ENCODE data around the gene TRPM3. TPM values are rescaled to one million over a fixed set of nuclear protein-coding genes. Genes with fewer than 3 reads are reported as not detected.
"Not testable (repeated sequence)": the region's sequence is repeated elsewhere in the genome, so short reads cannot be mapped to it uniquely, and the experiment has no call there.

TRPM3 gene
- total and polyA plus RNA-seq, 4 experiments from 2014 or later: not detected

DNA sequence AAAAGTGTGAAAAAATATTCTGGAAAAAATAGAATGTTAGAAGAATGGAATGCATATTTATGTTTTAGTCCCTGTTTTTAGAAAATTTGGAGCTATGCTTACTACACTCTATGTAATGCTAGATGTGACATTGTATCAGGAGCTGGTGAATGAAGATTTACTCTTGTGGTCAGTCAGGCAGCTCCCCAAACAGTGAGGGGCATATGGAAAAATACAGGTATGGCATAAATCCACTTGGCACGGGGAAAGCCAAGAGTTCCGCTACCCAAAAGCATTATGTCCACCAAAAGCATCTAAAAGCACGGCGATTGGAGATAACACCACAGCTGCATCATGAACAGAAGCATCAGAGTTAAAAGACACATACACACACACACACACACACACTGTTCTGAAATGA lies 486.7 kb downstream of the TRPM3 start:
- no peaks in the 10 kb centered on the region for H3K9me3 Mint-ChIP-seq
- intact Hi-C loops (cut with micrococcal nuclease): no loop called here
- H3K27ac Mint-ChIP-seq: no peak overlapping the region
- CTCF ChIA-PET (ENCODE audit: partially characterized antibody): interaction anchor here (0.8 to 1.3 kb wide), 3 partner anchors 8 to 32 kb away, joined by 3 to 6 read pairs (median 3); no protein-coding TSS in a partner anchor
- H3K4me3 Mint-ChIP-seq: no peak overlapping the region
- peaks cover 2 to 11% of the 10 kb centered on the region in 2 donors for H3K27me3 Mint-ChIP-seq
- Histone ChIP-seq H3K9me3 (ENCODE audit: control insufficient read depth in 1 of 2, low read length in 2 of 2) (no peaks in the 10 kb centered on the region), H3K4me3 (ENCODE audit: low read length in 2 of 2) (no peak overlapping the region), H3K27ac (ENCODE audit: low read depth, low read length) (no peak overlapping the region), H3K27me3 (ENCODE audit: insufficient read depth, low read length) (no peaks in the 10 kb centered on the region), H3K4me1 (ENCODE audit: insufficient read depth, low read length) (no peaks in the 10 kb centered on the region), H3K36me3 (ENCODE audit: insufficient read depth, low read length) (no peaks in the 10 kb centered on the region)
- no peak for DNase-seq
- H3K36me3 Mint-ChIP-seq: no peaks in the 10 kb centered on the region
- H3K4me1 Mint-ChIP-seq: peaks cover 0 to 1% (median 0%) of the 10 kb centered on the region in 4 donors
- POLR2A ChIA-PET (ENCODE audit: partially characterized antibody): no interaction called here

DNA sequence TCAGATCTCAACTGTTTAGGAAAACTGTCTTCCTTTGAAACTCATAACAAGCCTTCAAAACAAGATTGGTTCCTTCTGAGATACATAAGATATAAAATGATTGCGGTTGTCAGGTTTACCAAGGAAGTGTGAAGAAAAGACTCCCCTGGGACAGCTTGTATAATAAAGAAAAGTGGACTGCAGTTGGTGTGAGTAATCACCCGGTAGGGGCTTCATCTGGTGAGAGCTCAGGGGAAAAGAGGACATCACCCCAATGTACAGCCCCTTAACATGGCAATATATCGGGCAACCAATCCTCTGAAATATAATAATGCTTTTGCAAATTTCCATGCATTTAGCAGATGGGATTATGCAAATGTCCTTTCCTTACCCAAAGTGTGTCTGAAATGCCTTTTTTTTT lies 490.4 kb downstream of the TRPM3 start:
- intact Hi-C loops (cut with micrococcal nuclease): no loop called here
- H3K36me3 Mint-ChIP-seq: no peaks in the 10 kb centered on the region
- DNase-seq: no peak
- POLR2A ChIA-PET (ENCODE audit: partially characterized antibody): no interaction called here
- CTCF ChIA-PET (ENCODE audit: partially characterized antibody): interaction anchor here (0.7 to 1.6 kb wide), 3 partner anchors 11 to 296 kb away, joined by 3 to 4 read pairs (median 4); no protein-coding TSS in a partner anchor
- no peak overlapping the region for H3K27ac Mint-ChIP-seq
- Histone ChIP-seq H3K27ac (ENCODE audit: low read depth, low read length) (no peak overlapping the region), H3K4me1 (ENCODE audit: insufficient read depth, low read length) (no peaks in the 10 kb centered on the region), H3K9me3 (ENCODE audit: control insufficient read depth in 1 of 2, low read length in 2 of 2) (no peaks in the 10 kb centered on the region), H3K4me3 (ENCODE audit: low read length in 2 of 2) (no peak overlapping the region), H3K27me3 (ENCODE audit: insufficient read depth, low read length) (no peaks in the 10 kb centered on the region), H3K36me3 (ENCODE audit: insufficient read depth, low read length) (no peaks in the 10 kb centered on the region)
- peaks cover 0 to 1% (median 0%) of the 10 kb centered on the region in 4 donors for H3K4me1 Mint-ChIP-seq
- peaks cover 2 to 9% of the 10 kb centered on the region in 2 donors for H3K27me3 Mint-ChIP-seq
- H3K9me3 Mint-ChIP-seq: no peaks in the 10 kb centered on the region
- no peak overlapping the region for H3K4me3 Mint-ChIP-seq

DNA sequence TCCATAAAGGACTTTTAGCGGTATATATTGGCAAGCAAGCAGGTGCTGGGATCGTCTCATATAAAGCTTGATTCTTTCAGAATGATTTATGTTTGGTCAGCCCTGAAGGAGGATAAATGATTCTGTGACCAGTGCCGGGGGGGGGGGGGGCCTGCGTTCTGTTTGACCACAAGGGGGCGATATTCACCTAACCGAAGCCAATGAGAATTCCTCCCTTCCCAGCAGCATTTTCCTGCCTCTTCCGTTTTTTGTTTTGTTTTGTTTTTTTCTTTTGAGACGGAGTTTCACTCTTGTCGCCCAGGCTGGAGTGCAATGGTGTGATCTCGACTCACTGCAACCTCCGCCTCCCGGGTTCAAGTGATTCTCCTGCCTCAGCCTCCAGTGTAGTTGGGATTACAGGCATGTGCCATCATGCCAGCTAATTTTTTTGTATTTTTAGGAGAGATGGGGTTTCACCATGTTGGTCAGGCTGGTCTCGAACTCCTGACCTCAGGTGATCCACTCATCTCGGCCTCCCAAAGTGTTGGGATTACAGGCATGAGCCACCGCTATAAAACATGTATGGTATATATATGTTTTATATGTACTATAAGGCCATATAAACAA lies 492.2 kb downstream of the TRPM3 start:
- H3K36me3 Mint-ChIP-seq; H3K4me3 Mint-ChIP-seq; intact Hi-C loops (cut with micrococcal nuclease); POLR2A ChIA-PET (ENCODE audit: partially characterized antibody); H3K4me1 Mint-ChIP-seq; H3K27me3 ChIP-seq (ENCODE audit: insufficient read depth, low read length); H3K27me3 Mint-ChIP-seq; H3K36me3 ChIP-seq (ENCODE audit: insufficient read depth, low read length); H3K4me3 ChIP-seq (ENCODE audit: low read length in 2 of 2); H3K4me1 ChIP-seq (ENCODE audit: insufficient read depth, low read length); DNase-seq; H3K9me3 Mint-ChIP-seq; H3K27ac ChIP-seq (ENCODE audit: low read depth, low read length); H3K9me3 ChIP-seq (ENCODE audit: control insufficient read depth in 1 of 2, low read length in 2 of 2); H3K27ac Mint-ChIP-seq: not testable (repeated sequence)
- CTCF ChIA-PET (ENCODE audit: partially characterized antibody): interaction anchor here (1.5 to 1.6 kb wide), 3 partner anchors 8 to 54 kb away, joined by 3 to 5 read pairs (median 3); no protein-coding TSS in a partner anchor

DNA sequence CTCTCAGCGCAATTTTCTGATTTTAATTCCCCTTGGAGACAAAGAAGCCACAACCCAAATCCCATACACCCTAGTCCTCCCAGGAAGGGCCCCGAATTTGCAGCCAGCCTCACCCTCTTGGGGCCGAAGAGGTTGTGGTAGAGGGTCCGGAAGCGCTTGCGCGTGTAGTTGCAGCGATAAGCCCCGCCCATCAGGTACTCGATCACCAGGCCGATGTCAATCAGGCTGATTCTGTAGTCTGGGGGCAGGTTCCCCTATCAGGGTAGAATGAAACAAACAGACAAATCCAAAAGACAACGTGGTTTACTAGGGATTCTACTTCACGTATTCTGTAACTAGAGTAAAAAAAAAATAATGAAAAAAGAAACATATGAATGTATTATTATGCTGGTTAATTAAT lies 496.3 kb downstream of the TRPM3 start:
- POLR2A ChIA-PET (ENCODE audit: partially characterized antibody): no interaction called here
- H3K4me3 Mint-ChIP-seq: peak overlapping the region in 2 of 8 donors; percentile 20 to 21
- no peaks in the 10 kb centered on the region for H3K9me3 Mint-ChIP-seq
- no peak overlapping the region for H3K27ac ChIP-seq (ENCODE audit: low read depth, low read length)
- H3K36me3 Mint-ChIP-seq: no peaks in the 10 kb centered on the region
- CTCF ChIA-PET (ENCODE audit: partially characterized antibody): no interaction called here
- no peak overlapping the region for H3K4me3 ChIP-seq (ENCODE audit: low read length in 2 of 2)
- H3K27me3 ChIP-seq (ENCODE audit: insufficient read depth, low read length): no peaks in the 10 kb centered on the region
- intact Hi-C loops (cut with micrococcal nuclease): no loop called here
- H3K36me3 ChIP-seq (ENCODE audit: insufficient read depth, low read length): no peaks in the 10 kb centered on the region
- peaks cover 0 to 1% (median 0%) of the 10 kb centered on the region in 4 donors for H3K4me1 Mint-ChIP-seq
- no peaks in the 10 kb centered on the region for H3K9me3 ChIP-seq (ENCODE audit: control insufficient read depth in 1 of 2, low read length in 2 of 2)
- no peak for DNase-seq
- H3K27me3 Mint-ChIP-seq: peaks cover 3% of the 10 kb centered on the region in 2 donors
- no peak overlapping the region for H3K27ac Mint-ChIP-seq
- H3K4me1 ChIP-seq (ENCODE audit: insufficient read depth, low read length): no peaks in the 10 kb centered on the region

DNA sequence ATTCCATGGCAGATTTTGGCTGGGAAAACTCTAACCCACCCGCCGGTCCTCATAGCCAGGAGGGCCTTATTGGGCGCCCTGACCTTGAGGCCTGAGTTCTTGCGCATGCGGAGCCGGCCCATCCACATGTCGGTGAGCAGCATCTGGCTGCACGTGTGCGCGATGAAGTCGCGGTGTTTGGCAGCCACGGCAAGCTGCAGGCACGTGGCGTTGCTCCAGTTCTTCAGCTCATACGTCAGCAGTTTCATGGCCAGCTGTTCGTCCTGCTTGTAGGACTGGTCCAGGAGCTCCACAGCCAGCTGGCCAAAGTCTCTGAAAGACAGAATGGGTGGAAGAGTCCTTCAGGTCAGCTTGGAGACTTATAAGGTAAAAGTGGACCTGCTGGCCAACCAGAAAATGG lies 502.6 kb downstream of the TRPM3 start:
- intact Hi-C loops (cut with micrococcal nuclease): no loop called here
- POLR2A ChIA-PET (ENCODE audit: partially characterized antibody): no interaction called here
- H3K36me3 ChIP-seq (ENCODE audit: insufficient read depth, low read length): no peaks in the 10 kb centered on the region
- Mint-ChIP-seq H3K27ac (peak overlapping the region in 1 of 7 donors; percentile 22), H3K27me3 (peaks cover under 1 to 3% of the 10 kb centered on the region in 2 donors), H3K36me3 (no peaks in the 10 kb centered on the region), H3K4me3 (no peak overlapping the region), H3K4me1 (no peaks in the 10 kb centered on the region), H3K9me3 (no peaks in the 10 kb centered on the region)
- no peaks in the 10 kb centered on the region for H3K4me1 ChIP-seq (ENCODE audit: insufficient read depth, low read length)
- no peaks in the 10 kb centered on the region for H3K27me3 ChIP-seq (ENCODE audit: insufficient read depth, low read length)
- no peak for DNase-seq
- no peak overlapping the region for H3K4me3 ChIP-seq (ENCODE audit: low read length in 2 of 2)
- CTCF ChIA-PET (ENCODE audit: partially characterized antibody): no interaction called here
- no peak overlapping the region for H3K27ac ChIP-seq (ENCODE audit: low read depth, low read length)
- no peaks in the 10 kb centered on the region for H3K9me3 ChIP-seq (ENCODE audit: control insufficient read depth in 1 of 2, low read length in 2 of 2)

DNA sequence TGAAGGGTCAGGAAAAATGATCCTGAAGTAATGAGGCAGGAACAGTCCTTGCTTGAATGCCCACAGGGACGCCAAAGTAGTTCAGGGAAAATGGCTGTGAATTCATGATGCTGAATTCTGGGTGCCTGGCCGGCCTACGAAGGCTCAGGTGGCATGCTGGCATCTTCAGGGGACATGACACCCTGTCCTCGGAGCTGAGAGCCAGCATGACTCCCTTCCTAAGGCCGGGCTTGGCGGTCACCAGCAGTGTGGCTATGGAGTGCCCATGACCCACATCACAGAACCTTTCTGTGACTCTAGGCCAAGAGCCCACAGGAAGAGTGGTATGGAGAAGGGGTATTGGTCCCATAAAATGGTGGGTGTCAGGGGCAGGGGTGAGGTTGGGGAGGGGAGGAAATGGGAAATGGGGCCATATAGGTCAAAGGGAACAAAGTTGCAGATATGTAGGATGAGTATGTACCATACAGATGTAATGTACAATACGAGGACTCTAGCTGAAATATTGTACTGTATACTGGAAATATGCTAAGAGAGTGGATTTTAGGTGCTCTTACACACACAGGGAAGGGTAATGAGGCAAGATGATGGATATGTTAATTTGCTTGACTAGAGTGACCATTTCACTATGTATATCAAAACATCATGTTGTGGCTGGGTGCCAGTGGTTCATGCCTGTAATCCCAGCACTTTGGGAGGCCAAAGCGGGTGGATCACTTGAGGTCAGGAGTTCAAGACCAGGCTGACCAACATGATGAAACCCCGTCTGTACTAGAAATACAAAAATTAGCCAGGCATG lies 504.2 kb downstream of the TRPM3 start:
- Mint-ChIP-seq H3K27me3 (peaks cover 1 to 2% of the 10 kb centered on the region in 2 donors), H3K4me3 (no peak overlapping the region), H3K4me1 (no peaks in the 10 kb centered on the region), H3K36me3 (no peaks in the 10 kb centered on the region), H3K9me3 (no peaks in the 10 kb centered on the region), H3K27ac (no peak overlapping the region)
- Histone ChIP-seq H3K36me3 (ENCODE audit: insufficient read depth, low read length) (no peaks in the 10 kb centered on the region), H3K27ac (ENCODE audit: low read depth, low read length) (no peak overlapping the region), H3K4me1 (ENCODE audit: insufficient read depth, low read length) (no peaks in the 10 kb centered on the region), H3K27me3 (ENCODE audit: insufficient read depth, low read length) (no peaks in the 10 kb centered on the region), H3K4me3 (ENCODE audit: low read length in 2 of 2) (no peak overlapping the region), H3K9me3 (ENCODE audit: control insufficient read depth in 1 of 2, low read length in 2 of 2) (no peaks in the 10 kb centered on the region)
- DNase-seq: no peak
- intact Hi-C loops (cut with micrococcal nuclease): no loop called here
- CTCF ChIA-PET (ENCODE audit: partially characterized antibody): no interaction called here
- POLR2A ChIA-PET (ENCODE audit: partially characterized antibody): no interaction called here

DNA sequence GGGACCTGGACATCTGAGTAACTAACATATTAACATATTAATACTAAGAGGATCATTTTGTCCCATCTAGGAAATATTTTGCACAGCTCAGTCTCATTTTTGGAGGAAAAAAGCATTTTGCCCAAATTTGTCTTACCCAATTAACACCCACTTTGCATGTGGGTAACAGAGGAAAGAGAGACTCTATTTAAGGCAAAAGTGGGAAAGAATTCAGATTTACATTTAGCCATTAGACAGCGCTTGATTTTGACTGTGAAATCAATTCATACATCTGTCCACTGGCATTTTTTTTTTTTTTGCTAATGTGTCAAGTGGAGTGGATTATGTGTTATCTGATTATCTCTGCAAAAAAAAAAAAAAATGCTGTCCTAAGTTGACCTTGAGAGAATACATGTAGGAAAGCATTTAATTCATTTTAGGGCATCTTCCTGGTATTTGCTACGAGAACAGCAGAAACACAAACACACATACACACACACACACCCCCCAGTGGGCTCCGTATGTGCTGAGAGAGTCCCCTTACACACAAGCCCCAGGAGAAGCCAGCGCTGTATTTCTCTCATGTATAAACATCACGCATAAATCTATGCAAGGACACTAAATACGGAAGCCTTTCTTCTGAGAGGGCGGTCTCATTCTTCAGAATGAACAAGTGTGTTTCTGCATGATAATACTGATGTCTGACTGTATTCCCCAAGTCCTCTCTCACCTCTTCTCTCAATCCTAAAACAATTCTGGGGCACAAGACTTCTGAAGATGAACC lies 505.0 kb downstream of the TRPM3 start:
- Mint-ChIP-seq H3K4me1 (no peaks in the 10 kb centered on the region), H3K27me3 (peaks cover 1 to 2% of the 10 kb centered on the region in 2 donors), H3K36me3 (no peaks in the 10 kb centered on the region), H3K9me3 (no peaks in the 10 kb centered on the region), H3K27ac (no peak overlapping the region), H3K4me3 (no peak overlapping the region)
- no peaks in the 10 kb centered on the region for H3K4me1 ChIP-seq (ENCODE audit: insufficient read depth, low read length)
- no peak overlapping the region for H3K4me3 ChIP-seq (ENCODE audit: low read length in 2 of 2)
- H3K27me3 ChIP-seq (ENCODE audit: insufficient read depth, low read length): no peaks in the 10 kb centered on the region
- H3K27ac ChIP-seq (ENCODE audit: low read depth, low read length): no peak overlapping the region
- no peaks in the 10 kb centered on the region for H3K9me3 ChIP-seq (ENCODE audit: control insufficient read depth in 1 of 2, low read length in 2 of 2)
- DNase-seq: no peak
- H3K36me3 ChIP-seq (ENCODE audit: insufficient read depth, low read length): no peaks in the 10 kb centered on the region
- CTCF ChIA-PET (ENCODE audit: partially characterized antibody): interaction anchor here (1.5 kb wide), 1 partner anchor 14 kb away, joined by 3 read pairs; no protein-coding TSS in a partner anchor
- intact Hi-C loops (cut with micrococcal nuclease): no loop called here
- POLR2A ChIA-PET (ENCODE audit: partially characterized antibody): no interaction called here
